BLaER1 treated with 17β-estradiol and CSF1 and Interleukin-3, amounts not matched to agents 10 nM and 100 nM (cell line): Measurements from ENCODE around the gene SERGEF.

ENCODE experiments used
- H3K27ac ChIP-seq, 11 experiments: shearing (Covaris generic); formaldehyde crosslinking; 2 replicates each; pipeline ENCODE4 v1.8.1; 2022
- H3K27me3 ChIP-seq, 11 experiments: shearing (Covaris generic); formaldehyde crosslinking; 2 replicates each; pipeline ENCODE4 v1.8.1; 2022
- H3K36me3 ChIP-seq, 11 experiments: shearing (Covaris generic); formaldehyde crosslinking; 2 replicates each; pipeline ENCODE4 v1.8.1; 2022
- H3K4me1 ChIP-seq, 10 experiments: shearing (Covaris generic); formaldehyde crosslinking; 2 replicates each; pipeline ENCODE4 v1.8.1; 2022
- H3K4me2 ChIP-seq, 11 experiments: shearing (Covaris generic); formaldehyde crosslinking; 2 replicates each; pipeline ENCODE4 v1.8.1; 2022
- H3K4me3 ChIP-seq, 10 experiments: shearing (Covaris generic); formaldehyde crosslinking; 2 replicates each; pipeline ENCODE4 v1.8.1; 2022
- H3K9ac ChIP-seq, 11 experiments: shearing (Covaris generic); formaldehyde crosslinking; 2 replicates each; pipeline ENCODE4 v1.8.1; 2022
- H3K9me3 ChIP-seq, 11 experiments: shearing (Covaris generic); formaldehyde crosslinking; replicated peaks in 1 of 11; 2 replicates each; pipeline ENCODE4 v1.8.1; 2022
- H4K20me1 ChIP-seq, 11 experiments: shearing (Covaris generic); formaldehyde crosslinking; 2 replicates each; pipeline ENCODE4 v1.8.1; 2022
- Cebpa-rat ChIP-seq, 11 experiments: shearing (Covaris generic); IDR thresholded peaks; 2 replicates each; pipeline ENCODE4 v1.8.1; 2022

Gene SERGEF

GRCh38 chr11:17740649-17741235 lies 272.1 kb downstream of the SERGEF start:
- H3K27ac ChIP-seq: no peak overlapping the region
- no peak for TF ChIP-seq Cebpa-rat (IDR thresholded peaks at IDR 0.05)
- H3K4me2 ChIP-seq: no peak overlapping the region
- no peak overlapping the region for H3K4me3 ChIP-seq
- no peaks in the 10 kb centered on the region for H3K36me3 ChIP-seq
- peaks cover 0 to 11% (median 0%) of the 10 kb centered on the region in 11 experiments; a peak in 6 of 22 replicates for H3K27me3 ChIP-seq
- peaks cover 7 to 35% (median 27%) of the 10 kb centered on the region in 10 experiments; a peak in 19 of 20 replicates for H3K4me1 ChIP-seq
- no peak overlapping the region for H3K9ac ChIP-seq
- peaks cover 0 to 7% (median 0%) of the 10 kb centered on the region in 11 experiments; a peak in 3 of 22 replicates for H3K9me3 ChIP-seq
- peaks cover 0 to 59% (median 7%) of the 10 kb centered on the region in 11 experiments; a peak in 12 of 22 replicates for H4K20me1 ChIP-seq

GRCh38 chr11:17739945-17740338 lies 272.9 kb downstream of the SERGEF start:
- peaks cover 7 to 37% (median 27%) of the 10 kb centered on the region in 10 experiments; a peak in 19 of 20 replicates for H3K4me1 ChIP-seq
- H3K4me3 ChIP-seq: no peak overlapping the region
- H3K27me3 ChIP-seq: peaks cover 0 to 16% (median 4%) of the 10 kb centered on the region in 11 experiments; a peak in 8 of 22 replicates
- H3K36me3 ChIP-seq: no peaks in the 10 kb centered on the region
- no peak for TF ChIP-seq Cebpa-rat (IDR thresholded peaks at IDR 0.05)
- no peak overlapping the region for H3K27ac ChIP-seq
- peaks cover 0 to 60% (median 7%) of the 10 kb centered on the region in 11 experiments; a peak in 12 of 22 replicates for H4K20me1 ChIP-seq
- no peak overlapping the region for H3K9ac ChIP-seq
- H3K9me3 ChIP-seq: peaks cover 0 to 8% (median 0%) of the 10 kb centered on the region in 11 experiments; a peak in 3 of 22 replicates
- H3K4me2 ChIP-seq: no peak overlapping the region

GRCh38 chr11:17738151-17738973 lies 274.5 kb downstream of the SERGEF start:
- Histone ChIP-seq H3K36me3 (no peaks in the 10 kb centered on the region), H3K4me3 (no peak overlapping the region), H4K20me1 (peaks cover 0 to 61% (median 15%) of the 10 kb centered on the region in 11 experiments; a peak in 15 of 22 replicates), H3K9ac (0 out of 22 replicates have a peak overlapping the region, but pooled peaks of 2 of the 11 experiments have one; percentile 24 to 33), H3K4me1 (peaks cover 13 to 44% (median 33%) of the 10 kb centered on the region in 10 experiments; a peak in 19 of 20 replicates), H3K4me2 (peak overlapping the region in 9 of 11 experiments; percentile 45 to 97 (median 80); a peak in 19 of 22 replicates), H3K27ac (no peak overlapping the region), H3K27me3 (peaks cover 0 to 30% (median 16%) of the 10 kb centered on the region in 11 experiments; a peak in 17 of 22 replicates), H3K9me3 (peaks cover 0 to 8% (median 0%) of the 10 kb centered on the region in 11 experiments; a peak in 3 of 22 replicates)
- TF ChIP-seq Cebpa-rat (IDR thresholded peaks at IDR 0.05): no peak
